H9 (cell line): ENCODE data around the gene RFT1. TPM values are rescaled to one million over a fixed set of nuclear protein-coding genes. Genes with fewer than 3 reads are reported as not detected.

Experiments
- DNase-seq: peaks from one replicate; pipeline ENCODE4 v3.0.0-alpha.2; 2017
- H2AFZ ChIP-seq: one replicate; pipeline ENCODE4 v1.6.1; 2013; ENCODE audit warnings: mild to moderate bottlenecking, low read length, control low read depth, moderate library complexity
- H2AK5ac ChIP-seq: 2 replicates; pipeline ENCODE4 v1.6.1; 2013; ENCODE audit warnings: low read length, control low read depth, mixed read lengths; ENCODE audit not compliant: insufficient read length
- H2BK120ac ChIP-seq: one replicate; pipeline ENCODE4 v1.6.1; 2013; ENCODE audit warnings: low read depth, mild to moderate bottlenecking, low read length, control low read depth, inconsistent platforms; ENCODE audit not compliant: poor library complexity, severe bottlenecking
- H2BK12ac ChIP-seq: 2 replicates; pipeline ENCODE4 v1.6.1; 2013; ENCODE audit warnings: low read length, control low read depth, mixed read lengths, low read depth; ENCODE audit not compliant: insufficient read length
- H2BK15ac ChIP-seq: 2 replicates; pipeline ENCODE4 v1.6.1; 2013; ENCODE audit warnings: low read depth, low read length, control low read depth
- H2BK20ac ChIP-seq: one replicate; pipeline ENCODE4 v1.6.1; 2013; ENCODE audit warnings: low read depth, mild to moderate bottlenecking, low read length, control low read depth, inconsistent platforms; ENCODE audit not compliant: poor library complexity, severe bottlenecking
- H2BK5ac ChIP-seq: 2 replicates; pipeline ENCODE4 v1.6.1; 2013; ENCODE audit warnings: low read length, control low read depth, mixed read lengths; ENCODE audit not compliant: insufficient read length
- H3K14ac ChIP-seq: 2 replicates; pipeline ENCODE4 v1.6.1; 2013; ENCODE audit warnings: low read length, control low read depth; ENCODE audit not compliant: insufficient read depth
- H3K18ac ChIP-seq: 2 replicates; pipeline ENCODE4 v1.6.1; 2013; ENCODE audit warnings: low read depth, mild to moderate bottlenecking, mixed read lengths, low read length, control low read depth; ENCODE audit not compliant: insufficient read length
- H3K23ac ChIP-seq: 2 replicates; pipeline ENCODE4 v1.6.1; 2013; ENCODE audit warnings: low read length, control low read depth, mixed read lengths, low read depth; ENCODE audit not compliant: insufficient read length
- H3K23me2 ChIP-seq: 2 replicates; pipeline ENCODE4 v1.6.1; 2013; ENCODE audit warnings: low read depth, mild to moderate bottlenecking, mixed read lengths, low read length, control low read depth; ENCODE audit not compliant: insufficient read length, poor library complexity, severe bottlenecking
- H3K27ac ChIP-seq: 2 replicates; pipeline ENCODE4 v1.5.1; 2013; ENCODE audit warnings: low read length, control low read depth, mixed read lengths, low read depth; ENCODE audit not compliant: insufficient read length
- H3K27me3 ChIP-seq: 2 replicates; pipeline ENCODE4 v1.6.1; 2013; ENCODE audit warnings: low read length, control low read depth, inconsistent platforms; ENCODE audit not compliant: insufficient read depth
- H3K4ac ChIP-seq: 2 replicates; pipeline ENCODE4 v1.6.1; 2013; ENCODE audit warnings: low read depth, mild to moderate bottlenecking, control low read depth, inconsistent platforms, low read length, moderate library complexity
- H3K4me1 ChIP-seq: 2 replicates; pipeline ENCODE4 v1.6.1; 2013; ENCODE audit warnings: low read length, control low read depth, inconsistent platforms; ENCODE audit not compliant: insufficient read depth
- H3K4me2 ChIP-seq: 2 replicates; pipeline ENCODE4 v1.6.1; 2013; ENCODE audit warnings: low read length, control low read depth, mixed read lengths; ENCODE audit not compliant: insufficient read length, insufficient read depth
- H3K56ac ChIP-seq: 2 replicates; pipeline ENCODE4 v1.6.1; 2013; ENCODE audit warnings: low read depth, mild to moderate bottlenecking, mixed read lengths, low read length, control low read depth; ENCODE audit not compliant: insufficient read length
- H3K79me1 ChIP-seq: 2 replicates; pipeline ENCODE4 v1.6.1; 2013; ENCODE audit warnings: low read depth, mild to moderate bottlenecking, moderate library complexity, low read length, control low read depth, inconsistent platforms; ENCODE audit not compliant: insufficient read depth, poor library complexity, severe bottlenecking
- H3K79me2 ChIP-seq: 2 replicates; pipeline ENCODE4 v1.6.1; 2013; ENCODE audit warnings: low read length, control low read depth, inconsistent platforms; ENCODE audit not compliant: insufficient read depth
- H3K9ac ChIP-seq: 2 replicates; pipeline ENCODE4 v1.6.1; 2013; ENCODE audit warnings: low read length, control low read depth, mixed read lengths; ENCODE audit not compliant: insufficient read length; ENCODE audit errors: extremely low read depth
- H3K9me3 ChIP-seq: one replicate; pipeline ENCODE4 v1.6.1; 2013; ENCODE audit warnings: low read depth, low read length, inconsistent platforms; ENCODE audit not compliant: control insufficient read depth
- H3T11ph ChIP-seq: one replicate; pipeline ENCODE4 v1.6.1; 2013; ENCODE audit warnings: mild to moderate bottlenecking, low read length, control low read depth, inconsistent platforms
- H4K20me1 ChIP-seq: one replicate; pipeline ENCODE4 v1.6.1; 2013; ENCODE audit not compliant: control insufficient read depth, insufficient read length, insufficient read depth
- H4K5ac ChIP-seq: 2 replicates; pipeline ENCODE4 v1.6.1; 2013; ENCODE audit warnings: low read depth, mild to moderate bottlenecking, mixed read lengths, low read length, control low read depth; ENCODE audit not compliant: insufficient read length
- H4K8ac ChIP-seq: replicated peaks from 2 replicates; pipeline ENCODE4 v1.6.1; 2013; ENCODE audit warnings: low read length, control low read depth, mixed read lengths, low read depth; ENCODE audit not compliant: insufficient read length
- H4K91ac ChIP-seq: 2 replicates; pipeline ENCODE4 v1.6.1; 2013; ENCODE audit warnings: low read depth, mild to moderate bottlenecking, moderate library complexity, mixed read lengths, low read length, control low read depth; ENCODE audit not compliant: insufficient read length
- H3K27ac Mint-ChIP-seq, 3 experiments: 2 replicates in 2 of 3; 3 replicates in 1 of 3; pipeline ENCODE4 v1.8.0; 2020 to 2021; ENCODE audit warnings: mixed read lengths in 3 of 3, mild to moderate bottlenecking in 1 of 3, moderate library complexity in 1 of 3
- H3K27me3 Mint-ChIP-seq: 2 replicates; pipeline ENCODE4 v1.8.0; 2021; ENCODE audit warnings: low read depth, mild to moderate bottlenecking, moderate library complexity, mixed read lengths
- H3K36me3 Mint-ChIP-seq, 3 experiments: 2 replicates in 2 of 3; 3 replicates in 1 of 3; pipeline ENCODE4 v1.8.0; 2020 to 2021; ENCODE audit warnings: low read depth in 3 of 3, mixed read lengths in 3 of 3; ENCODE audit not compliant: insufficient read depth in 1 of 3
- H3K4me1 Mint-ChIP-seq, 2 experiments: 2 replicates each; pipeline ENCODE4 v1.8.0; 2020; ENCODE audit warnings: mixed read lengths in 2 of 2
- H3K4me3 Mint-ChIP-seq, 2 experiments: 2 replicates in 1 of 2; 3 replicates in 1 of 2; pipeline ENCODE4 v1.8.0; 2020 to 2021; ENCODE audit warnings: mild to moderate bottlenecking in 2 of 2, mixed read lengths in 2 of 2, moderate library complexity in 1 of 2
- H3K9me3 Mint-ChIP-seq, 2 experiments: 2 replicates in 1 of 2; 3 replicates in 1 of 2; pipeline ENCODE4 v1.8.0; 2020; ENCODE audit warnings: mild to moderate bottlenecking in 2 of 2, mixed read lengths in 2 of 2, moderate library complexity in 1 of 2
- CTCF ChIP-seq: fragments of 200-600 bp; sonication (generic); conservative IDR thresholded peaks from 3 replicates; pipeline ENCODE4 v1.8.0; 2021; ENCODE audit warnings: antibody characterized with exemption, mild to moderate bottlenecking
- WGBS: extraction: QIAGEN DNeasy Blood & Tissue Kit; methylation state at CpG from one replicate; pipeline ENCODE4 v1.1.7; 2013; ENCODE audit warnings: missing lambda C conversion rate, low lambda C conversion rate, mixed read lengths; ENCODE audit not compliant: insufficient read length; ENCODE audit errors: extremely low coverage; 5-methylcytosine and 5-hydroxymethylcytosine counted together
- total RNA-seq: library from RNA; stranded (reverse); gene quantifications from 2 replicates; pipeline ENCODE4 v1.2.1, GENCODE V29; 2021

RFT1 gene
- total RNA-seq, 1 experiment from 2014 or later: 24.1 TPM

DNA sequence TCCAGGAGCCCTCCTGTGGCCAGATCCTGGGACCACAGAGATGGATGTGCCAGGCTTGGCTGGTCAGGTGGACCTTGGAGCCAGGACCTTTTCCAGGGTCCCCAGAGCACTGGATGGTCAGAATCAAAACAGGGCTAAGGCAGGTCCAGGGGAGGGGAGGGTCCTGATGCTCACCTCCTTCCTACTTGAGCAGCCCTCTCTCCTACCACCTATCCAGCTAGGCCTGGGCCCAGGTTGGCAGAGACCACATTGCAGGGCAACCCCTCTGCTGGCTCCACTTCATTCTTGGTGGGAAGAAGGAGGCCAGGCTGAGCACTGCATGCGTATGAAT, 55.9 kb downstream of the RFT1 start:
- Mint-ChIP-seq H3K4me1 (peaks cover 10 to 23% of the 10 kb centered on the region in 2 experiments), H3K4me3 (no peak overlapping the region), H3K27ac (no peak overlapping the region), H3K9me3 (no peaks in the 10 kb centered on the region), H3K27me3 (peaks cover 12% of the 10 kb centered on the region), H3K36me3 (no peaks in the 10 kb centered on the region)
- no peak overlapping the region for H3K18ac ChIP-seq
- H3K27ac ChIP-seq: no peak overlapping the region
- H2BK15ac ChIP-seq: no peak overlapping the region
- H2AFZ ChIP-seq: no peak overlapping the region
- H2BK5ac ChIP-seq: no peak overlapping the region
- H3K4me2 ChIP-seq: no peak overlapping the region
- H4K5ac ChIP-seq: no peak overlapping the region
- H3K56ac ChIP-seq: no peak overlapping the region
- no peaks in the 10 kb centered on the region for H3K9me3 ChIP-seq
- H4K8ac ChIP-seq: no peak overlapping the region
- H3K23ac ChIP-seq: no peak overlapping the region
- TF ChIP-seq CTCF: no peak
- H4K91ac ChIP-seq: no peak overlapping the region
- peak; percentile 21 for DNase-seq
- no peaks in the 10 kb centered on the region for H3K79me2 ChIP-seq
- no peaks in the 10 kb centered on the region for H3K79me1 ChIP-seq
- no peak overlapping the region for H2BK12ac ChIP-seq
- H2BK120ac ChIP-seq: no peak overlapping the region
- H4K20me1 ChIP-seq: no peaks in the 10 kb centered on the region
- WGBS: no CpG with 5 or more reads among the region's 1 CpG
- H3K27me3 ChIP-seq: no peaks in the 10 kb centered on the region
- H3K4ac ChIP-seq: no peak overlapping the region
- no peak overlapping the region for H3K14ac ChIP-seq
- no peak overlapping the region for H3T11ph ChIP-seq
- H2AK5ac ChIP-seq: no peak overlapping the region
- H3K9ac ChIP-seq: no peak overlapping the region
- H3K4me1 ChIP-seq: no peaks in the 10 kb centered on the region; the same call in 1 of the 2 replicates
- no peak overlapping the region for H2BK20ac ChIP-seq
- peaks cover 5% of the 10 kb centered on the region for H3K23me2 ChIP-seq
